AG04449 (cell line): Measurements from ENCODE around the gene KLK1.

ENCODE experiments used
- CTCF ChIA-PET: fragments of 350-600 bp; formaldehyde crosslinking; extraction: SDS; loops from one replicate; lab custom pipeline; 2021; ENCODE audit warnings: antibody characterized with exemption; lab: Yijun Ruan, JAX
- POLR2A ChIA-PET: fragments of 400-600, 350-600 bp; formaldehyde crosslinking; extraction: SDS; loops from one replicate; lab custom pipeline; 2020; ENCODE audit warnings: antibody characterized with exemption, inconsistent platforms; lab: Yijun Ruan, JAX
- DNase-seq: peaks from one replicate; pipeline ENCODE4 v3.0.0-alpha.2; 2010; ENCODE audit warnings: low read depth, low spot score
- H3K4me3 ChIP-seq: 2 replicates; pipeline ENCODE4 v1.5.1; 2011; ENCODE audit warnings: low read depth, mild to moderate bottlenecking, control low read depth, low read length
- CTCF ChIP-seq: IDR thresholded peaks from one replicate; pipeline ENCODE4 v1.5.1; 2011; ENCODE audit warnings: mild to moderate bottlenecking, moderate library complexity, low read length, control low read depth, inconsistent platforms; ENCODE audit not compliant: insufficient read depth; ENCODE audit errors: missing control alignments

The KLK1 gene

DNA sequence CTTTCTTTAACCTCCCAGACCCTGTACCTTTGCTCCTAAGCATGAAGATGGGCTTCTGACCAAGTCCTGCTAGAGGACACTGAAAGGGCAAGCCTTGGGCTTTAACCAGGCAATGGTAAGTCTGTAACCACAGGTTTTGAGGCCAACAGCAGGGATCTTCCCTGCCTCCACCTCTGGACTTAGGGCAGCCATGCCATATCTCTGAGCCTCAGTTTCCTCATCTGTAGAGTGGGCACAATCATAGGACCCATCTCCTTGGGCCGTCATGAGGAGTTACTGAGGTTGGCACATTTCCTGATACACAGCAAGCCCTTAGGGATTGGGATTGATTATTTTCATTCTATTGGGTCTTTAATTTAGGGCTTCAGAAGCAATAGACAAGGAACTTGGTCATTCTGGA, 14.7 kb downstream of the KLK1 start:
- no peak for TF ChIP-seq CTCF
- DNase-seq: no peak
- ChIA-PET CTCF (no interaction called here), POLR2A (no interaction called here)
- no peak overlapping the region for H3K4me3 ChIP-seq

- POLR2A ChIA-PET: interaction anchor here (0.6 to 1.7 kb wide), 6 partner anchors 9 to 117 kb away, joined by 3 to 20 read pairs (median 4); partner anchors contain the start of gene ACP4
- TF ChIP-seq CTCF: no peak
- peak overlapping the region; percentile 98 for H3K4me3 ChIP-seq
- CTCF ChIA-PET: interaction anchor here (1.5 kb wide), 1 partner anchor 24 kb away, joined by 3 read pairs; no protein-coding TSS in a partner anchor
- peak; percentile 93 for DNase-seq
These were observed 18.9 kb downstream of the KLK1 start for GRCh38 chr19:50804420-50805272.

DNA sequence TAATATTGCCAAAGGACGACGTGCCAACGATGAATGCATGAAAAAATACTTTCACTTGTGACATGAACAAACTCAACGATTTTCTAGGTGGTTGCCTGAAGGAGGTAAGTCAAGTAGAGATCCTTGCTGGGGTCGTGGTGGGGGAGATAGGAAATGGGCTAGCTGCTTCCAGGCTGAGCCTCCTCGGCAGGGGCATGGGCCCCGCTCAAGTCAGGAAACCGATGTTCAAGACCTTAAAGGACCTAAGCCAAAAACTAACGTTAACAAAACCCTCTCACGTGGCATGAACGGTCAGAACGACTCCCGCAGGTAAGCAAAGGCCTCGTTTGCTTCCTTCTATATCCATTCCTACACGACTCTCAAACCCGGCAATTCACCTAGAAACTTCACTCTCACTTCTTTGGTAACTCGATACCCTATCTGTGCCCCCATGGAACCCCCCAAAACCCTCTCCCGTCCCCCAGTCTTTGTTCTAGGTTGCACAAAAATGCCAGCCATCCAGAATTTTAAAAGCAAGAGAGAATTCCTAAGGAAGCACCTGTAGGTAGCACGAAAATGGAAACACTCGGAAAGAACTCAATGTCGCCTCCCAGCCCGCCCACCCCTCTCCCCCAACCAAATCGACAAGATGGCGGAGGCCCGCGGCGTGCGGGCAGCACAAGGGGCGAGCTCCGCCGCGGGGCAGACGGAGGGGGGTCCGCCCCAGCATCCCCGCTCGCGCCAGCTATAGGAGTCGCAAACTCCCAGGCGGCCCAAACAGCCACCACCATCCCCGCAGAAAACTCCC, 19.8 kb downstream of the KLK1 start:
- ChIA-PET CTCF (interaction anchor here (0.9 to 1.5 kb wide), 3 partner anchors 20 to 266 kb away, joined by 3 read pairs; no protein-coding TSS in a partner anchor), POLR2A (interaction anchor here (0.6 to 1.7 kb wide), 4 partner anchors 8 to 118 kb away, joined by 3 to 20 read pairs (median 4); partner anchors contain the start of gene CLEC11A)
- DNase-seq: no peak

DNA sequence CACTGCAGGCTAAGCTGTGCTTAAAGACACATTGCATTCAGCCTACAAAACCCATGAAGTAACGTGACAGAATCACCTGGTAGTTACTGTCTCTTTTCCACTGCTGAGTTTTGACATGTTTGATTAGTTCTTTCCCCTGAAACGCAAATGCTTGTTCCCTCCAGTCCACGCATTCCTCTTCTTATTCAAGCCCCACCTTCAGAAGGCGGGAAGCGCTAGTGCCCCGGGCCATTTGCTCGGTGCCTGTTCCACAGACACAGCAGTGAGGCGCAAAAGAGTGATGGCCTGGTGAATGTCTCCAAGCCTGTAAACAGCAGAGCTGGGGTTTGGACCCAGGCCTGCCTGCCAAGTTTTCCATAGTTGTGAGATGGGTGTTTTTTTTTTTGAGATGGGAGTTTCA, 22.5 kb downstream of the KLK1 start:
- no peak overlapping the region for H3K4me3 ChIP-seq
- ChIA-PET CTCF (interaction anchor here (0.8 kb wide), 1 partner anchor 76 kb away, joined by 4 read pairs; no protein-coding TSS in a partner anchor), POLR2A (interaction anchor here (1.3 kb wide), 1 partner anchor 9 kb away, joined by 3 read pairs; no protein-coding TSS in a partner anchor)
- no peak for DNase-seq
- no peak for TF ChIP-seq CTCF

More for the DNA sequence above, 19.8 kb downstream of the KLK1 start:
- TF ChIP-seq CTCF: no peak
- H3K4me3 ChIP-seq: peak overlapping the region; percentile 98

- H3K4me3 ChIP-seq: no peak overlapping the region
- CTCF ChIA-PET: interaction anchor here (1.3 kb wide), 1 partner anchor 75 kb away, joined by 4 read pairs; no protein-coding TSS in a partner anchor
- TF ChIP-seq CTCF: no peak
- no peak for DNase-seq
- POLR2A ChIA-PET: no interaction called here
These were observed 24.1 kb downstream of the KLK1 start for GRCh38 chr19:50799547-50799851.
